Upper lobe of left lung (tissue), 6 donors: ENCODE results near the gene PDZD2. TPM values are rescaled to one million over a fixed set of nuclear protein-coding genes. Genes with fewer than 3 reads are reported as not detected.

Source experiments
- ATAC-seq, 2 donors: fragments of 200-7000 bp; cut with Tn5 transposase; one replicate each; pipeline ENCODE4 v1.9.1; 2022; ENCODE audit warnings: mild to moderate bottlenecking in 2 of 2, moderate library complexity in 2 of 2; ENCODE audit not compliant: low FRiP score in 2 of 2
- DNase-seq, 2 donors: peaks; one replicate each; pipeline ENCODE4 v3.0.0-alpha.2; 2019 to 2020
- H3K27ac ChIP-seq, 4 donors: fragments of 200-600 bp; sonication (generic); one replicate each; pipeline ENCODE4 v1.5.1; 2016 to 2019
- H3K27me3 ChIP-seq, 4 donors: fragments of 200-600 bp; sonication (generic); one replicate each; pipeline ENCODE4 v1.5.1; 2017 to 2019
- H3K36me3 ChIP-seq, 4 donors: fragments of 200-600 bp; sonication (generic); one replicate each; pipeline ENCODE4 v1.5.1; 2016 to 2019
- H3K4me1 ChIP-seq, 4 donors: fragments of 200-600 bp; sonication (generic); one replicate each; pipeline ENCODE4 v1.5.1; 2018 to 2019
- H3K4me3 ChIP-seq, 4 donors: fragments of 200-600 bp; sonication (generic); one replicate each; pipeline ENCODE4 v1.5.1; 2017 to 2019; ENCODE audit warnings: mild to moderate bottlenecking in 2 of 4, moderate library complexity in 1 of 4
- H3K9me3 ChIP-seq, 4 donors: fragments of 200-600 bp; sonication (generic); one replicate each; pipeline ENCODE4 v1.5.1; 2018 to 2019
- CTCF ChIP-seq, 6 experiments: fragments of 450-650 bp in 4 of 6; fragments of 200-600 bp in 2 of 6; sonication (generic) in 2 of 6; IDR thresholded peaks; one replicate each; pipeline ENCODE4 v1.5.1; 2016 to 2019; ENCODE audit warnings: antibody characterized with exemption in 6 of 6
- EP300 ChIP-seq, 4 donors: sonication (generic); formaldehyde crosslinking; IDR thresholded peaks; one replicate each; pipeline ENCODE4 v1.5.1; 2017; ENCODE audit warnings: antibody characterized with exemption in 4 of 4, control low read depth in 2 of 4
- POLR2A ChIP-seq, 4 donors: fragments of 450-650 bp; IDR thresholded peaks; one replicate each; pipeline ENCODE4 v1.5.1; 2016 to 2017; ENCODE audit warnings: antibody characterized with exemption in 4 of 4, mild to moderate bottlenecking in 2 of 4
- POLR2AphosphoS5 ChIP-seq, 2 donors: sonication (generic); formaldehyde crosslinking; IDR thresholded peaks; one replicate each; pipeline ENCODE4 v1.5.1; 2017; ENCODE audit warnings: antibody characterized with exemption in 2 of 2
- WGBS, 2 donors: methylation state at CpG; one replicate each; pipeline ENCODE4 v1.1.5; 2017 to 2018; 5-methylcytosine and 5-hydroxymethylcytosine counted together
- total RNA-seq, 6 donors: library from RNA; depleted of rRNA in 4 of 6; stranded (reverse); fragments of >200 nt in 4 of 6; gene quantifications; one replicate each; pipeline versions ENCODE4 v1.1.0 to v1.2.1, GENCODE V29; 2016 to 2021
- donor health status: DM: no; HTN: no; CAD: no; lungs with moderate emphysema.
- donor health status: DM: no; HTN: yes; CAD: no; lungs with severe emphysema.

PDZD2 gene
- total RNA-seq, 6 donors from 2014 or later: 53.4 to 73.6 (median 68.4) TPM

GRCh38 chr5:31990701-31991110 lies 351.8 kb downstream of the PDZD2 start:
- Histone ChIP-seq H3K27me3 (no peaks in the 10 kb centered on the region), H3K4me1 (peaks cover 0 to 6% (median 0%) of the 10 kb centered on the region in 4 donors), H3K27ac (peak overlapping the region in 1 of 4 donors; percentile 7), H3K4me3 (no peak overlapping the region), H3K9me3 (no peaks in the 10 kb centered on the region), H3K36me3 (peaks cover 0 to 4% (median 1%) of the 10 kb centered on the region in 4 donors)
- DNase-seq: no peak
- TF ChIP-seq POLR2AphosphoS5 (IDR thresholded peaks at IDR 0.05) (no peak), EP300 (IDR thresholded peaks at IDR 0.05) (no peak)
- no peak for ATAC-seq
- WGBS, 2 donors: 76 to 79% methylated on average over 3 of the region's 3 CpGs

DNA sequence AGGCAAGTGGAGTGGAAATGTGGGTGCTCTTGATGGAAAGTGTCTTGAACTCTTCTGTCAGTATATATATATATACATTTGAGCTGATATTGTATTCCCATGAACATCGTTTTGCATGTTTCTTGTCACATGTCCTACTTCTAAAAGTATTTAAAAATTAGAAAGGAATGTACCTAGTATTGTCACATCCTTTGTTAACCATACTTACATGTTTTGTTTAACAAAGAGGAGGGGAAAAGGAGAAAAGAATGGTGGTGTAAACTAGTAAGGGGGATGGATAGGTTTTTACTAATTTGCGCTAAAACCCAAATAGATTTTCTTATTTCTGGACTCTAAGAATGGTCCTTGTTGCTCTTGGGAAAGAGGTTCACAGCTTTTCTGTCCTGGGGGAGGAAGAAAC lies 353.4 kb downstream of the PDZD2 start:
- no peaks in the 10 kb centered on the region for H3K9me3 ChIP-seq
- H3K36me3 ChIP-seq: peaks cover 0 to 3% (median under 1%) of the 10 kb centered on the region in 4 donors
- TF ChIP-seq EP300 (IDR thresholded peaks at IDR 0.05) (no peak), CTCF (IDR thresholded peaks at IDR 0.05) (no peak), POLR2A (IDR thresholded peaks at IDR 0.05) (no peak), POLR2AphosphoS5 (IDR thresholded peaks at IDR 0.05) (no peak)
- no peak overlapping the region for H3K4me3 ChIP-seq
- ATAC-seq (no peak), DNase-seq (no peak)
- H3K27me3 ChIP-seq: no peaks in the 10 kb centered on the region
- 94 to 97% methylated on average over 2 of the region's 2 CpGs for WGBS, 2 donors
- H3K27ac ChIP-seq: no peak overlapping the region
- peaks cover 0 to 6% (median 0%) of the 10 kb centered on the region in 4 donors for H3K4me1 ChIP-seq

DNA sequence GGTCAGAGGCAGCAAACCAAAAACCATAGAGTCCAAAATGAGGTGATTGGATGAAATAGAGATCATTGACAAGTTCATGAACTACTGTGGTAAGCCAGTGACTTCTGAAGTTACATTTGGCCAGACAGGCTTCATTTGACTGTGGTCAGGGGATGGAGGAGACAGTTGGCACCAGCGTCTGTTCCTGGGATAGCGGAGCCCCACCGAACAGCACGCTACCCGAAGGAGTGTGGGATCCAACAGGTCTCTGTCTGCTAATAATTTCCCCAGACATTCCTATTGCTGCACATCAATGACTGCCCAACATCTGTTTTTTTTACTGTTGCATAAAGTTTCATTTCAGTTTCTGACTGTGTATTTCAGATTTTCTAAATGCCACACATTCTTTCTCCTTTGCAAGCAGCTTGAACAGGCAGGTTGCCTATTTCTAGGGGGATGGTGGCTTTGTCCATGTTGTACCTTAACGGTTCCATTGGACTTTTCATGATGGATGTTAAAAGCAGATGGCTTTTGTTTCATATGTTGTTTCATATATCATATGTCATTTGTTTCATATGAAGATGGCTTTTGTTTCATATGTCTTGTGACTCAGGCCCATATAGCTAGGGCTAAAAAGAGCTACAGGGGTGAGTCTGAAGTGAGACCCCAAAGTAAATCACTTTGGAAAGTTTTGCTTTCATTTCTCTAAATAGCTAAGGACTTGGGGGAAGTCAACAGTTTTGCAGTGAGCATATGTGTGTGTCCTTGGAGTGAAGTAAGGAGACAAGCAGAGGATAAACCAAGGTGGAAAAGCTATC lies 354.4 kb downstream of the PDZD2 start:
- Histone ChIP-seq H3K36me3 (no peaks in the 10 kb centered on the region), H3K27ac (no peak overlapping the region), H3K4me1 (peaks cover 0 to 5% (median 0%) of the 10 kb centered on the region in 4 donors), H3K9me3 (no peaks in the 10 kb centered on the region), H3K27me3 (no peaks in the 10 kb centered on the region), H3K4me3 (no peak overlapping the region)
- DNase-seq: no peak
- TF ChIP-seq POLR2A (IDR thresholded peaks at IDR 0.05) (no peak), CTCF (IDR thresholded peaks at IDR 0.05) (no peak), POLR2AphosphoS5 (IDR thresholded peaks at IDR 0.05) (no peak), EP300 (IDR thresholded peaks at IDR 0.05) (no peak)
- WGBS, 2 donors: 63 to 90% methylated on average over 6 of the region's 6 CpGs
- peak in 1 of 2 donors; percentile 45 for ATAC-seq

DNA sequence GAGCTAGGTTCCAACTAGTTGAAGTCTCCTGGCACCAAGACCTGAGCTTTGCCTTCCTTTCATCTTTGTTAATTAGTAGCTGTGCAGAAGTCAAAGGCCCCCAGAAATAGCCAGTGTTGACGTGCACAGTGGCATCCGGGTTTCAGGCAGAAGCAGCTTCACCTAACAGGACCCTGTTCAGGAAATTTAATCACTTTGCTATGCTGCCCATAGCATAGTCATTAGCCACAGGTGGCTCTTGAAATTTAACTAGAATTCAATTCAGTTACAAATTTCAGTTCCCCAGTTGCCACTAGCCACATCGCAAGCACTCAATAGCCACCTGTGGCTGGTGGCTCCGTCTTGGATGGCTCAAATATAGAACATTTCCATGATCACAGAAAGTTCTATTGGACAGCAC lies 356.1 kb downstream of the PDZD2 start:
- TF ChIP-seq POLR2AphosphoS5 (IDR thresholded peaks at IDR 0.05) (no peak), CTCF (IDR thresholded peaks at IDR 0.05) (no peak)
- 92 to 95% methylated on average over 4 of the region's 4 CpGs for WGBS, 2 donors
- no peaks in the 10 kb centered on the region for H3K9me3 ChIP-seq
- ATAC-seq (no peak), DNase-seq (no peak)
- H3K36me3 ChIP-seq: peaks cover 0 to 8% (median under 1%) of the 10 kb centered on the region in 4 donors
- H3K27ac ChIP-seq: no peak overlapping the region
- no peaks in the 10 kb centered on the region for H3K27me3 ChIP-seq
- no peak overlapping the region for H3K4me3 ChIP-seq
- no peaks in the 10 kb centered on the region for H3K4me1 ChIP-seq

DNA sequence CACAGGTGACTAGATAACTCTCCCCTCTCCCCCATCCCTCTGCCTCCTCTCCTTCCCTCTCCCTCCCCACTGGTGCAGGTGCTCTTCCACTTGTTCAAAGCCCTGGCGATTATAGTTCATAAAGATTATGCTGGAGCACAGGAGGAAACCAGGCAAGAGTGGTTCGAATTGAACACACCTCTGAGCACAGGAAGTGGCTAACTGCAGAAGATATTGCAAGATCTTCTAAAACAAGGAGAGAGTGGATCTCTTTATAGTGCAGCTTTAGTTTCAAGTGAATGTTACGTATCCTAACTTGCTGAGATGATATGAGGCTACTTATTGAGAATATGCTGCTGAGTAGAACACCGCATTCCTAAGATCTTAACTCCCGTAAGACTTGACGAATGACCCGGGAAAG lies 356.8 kb downstream of the PDZD2 start:
- Histone ChIP-seq H3K4me1 (no peaks in the 10 kb centered on the region), H3K9me3 (no peaks in the 10 kb centered on the region), H3K27ac (no peak overlapping the region), H3K36me3 (peaks cover 0 to 8% (median 4%) of the 10 kb centered on the region in 4 donors), H3K27me3 (no peaks in the 10 kb centered on the region), H3K4me3 (no peak overlapping the region)
- 81 to 95% methylated on average over 7 of the region's 7 CpGs for WGBS, 2 donors
- DNase-seq (no peak), ATAC-seq (no peak)
- TF ChIP-seq EP300 (IDR thresholded peaks at IDR 0.05): no peak
- no peak for TF ChIP-seq CTCF (IDR thresholded peaks at IDR 0.05)
- no peak for TF ChIP-seq POLR2A (IDR thresholded peaks at IDR 0.05)
- TF ChIP-seq POLR2AphosphoS5 (IDR thresholded peaks at IDR 0.05): no peak
